GM12872 (cell line): ENCODE results near the gene COL5A3.

Experiments
- CTCF ChIP-seq: IDR thresholded peaks from 3 replicates; pipeline ENCODE4 v1.5.1; 2011; ENCODE audit warnings: low read depth, mild to moderate bottlenecking, low read length, moderate library complexity; ENCODE audit not compliant: insufficient read depth

The COL5A3 gene

GRCh38 chr19:9934132-9934950 is 76.0 kb downstream of the COL5A3 start:
- peak; percentile 94 for TF ChIP-seq CTCF

GRCh38 chr19:9932835-9933234 is 77.5 kb downstream of the COL5A3 start:
- no peak for TF ChIP-seq CTCF

GRCh38 chr19:9931629-9932028 is 78.7 kb downstream of the COL5A3 start:
- no peak for TF ChIP-seq CTCF

GRCh38 chr19:9923440-9923839 is 86.9 kb downstream of the COL5A3 start:
- TF ChIP-seq CTCF: no peak

GRCh38 chr19:9917321-9917720 is 93.0 kb downstream of the COL5A3 start:
- no peak for TF ChIP-seq CTCF

GRCh38 chr19:9916719-9917118 is 93.6 kb downstream of the COL5A3 start:
- no peak for TF ChIP-seq CTCF

GRCh38 chr19:9914315-9915207 is 95.7 kb downstream of the COL5A3 start:
- TF ChIP-seq CTCF: peak; percentile 51; the same call in 2 of the 3 replicates
